Subcutaneous abdominal adipose tissue (tissue), 5 donors: ENCODE measurements around the gene MEIOSIN.
"Not testable (repeated sequence)": the region's sequence is repeated elsewhere in the genome, so short reads cannot be mapped to it uniquely, and the experiment has no call there.

Source experiments
- H3K27ac ChIP-seq: one replicate; pipeline ENCODE4 v1.7.0; 2013; ENCODE audit warnings: low read depth, mild to moderate bottlenecking, inconsistent platforms, low read length, moderate library complexity
- H3K27me3 ChIP-seq, 5 donors: one replicate each; pipeline ENCODE4 v1.7.0; 2013; ENCODE audit warnings: low read length in 5 of 5, inconsistent platforms in 1 of 5; ENCODE audit not compliant: control insufficient read depth in 5 of 5, insufficient read depth in 4 of 5
- H3K36me3 ChIP-seq, 5 donors: one replicate each; pipeline ENCODE4 v1.7.0; 2013; ENCODE audit warnings: low read length in 5 of 5; ENCODE audit not compliant: control insufficient read depth in 5 of 5, insufficient read depth in 5 of 5
- H3K4me1 ChIP-seq, 5 donors: one replicate each; pipeline ENCODE4 v1.7.0; 2013; ENCODE audit warnings: low read length in 5 of 5, mild to moderate bottlenecking in 3 of 5, moderate library complexity in 1 of 5; ENCODE audit not compliant: control insufficient read depth in 5 of 5, insufficient read depth in 5 of 5
- H3K4me3 ChIP-seq, 5 donors: one replicate each; pipeline ENCODE4 v1.7.0; 2013; ENCODE audit warnings: low read length in 5 of 5, low read depth in 1 of 5
- H3K9ac ChIP-seq, 5 donors: one replicate each; pipeline ENCODE4 v1.7.0; 2013; ENCODE audit warnings: low read length in 5 of 5, mild to moderate bottlenecking in 4 of 5, moderate library complexity in 3 of 5
- H3K9me3 ChIP-seq, 5 donors: one replicate each; pipeline ENCODE4 v1.7.0; 2013; ENCODE audit warnings: low read length in 5 of 5; ENCODE audit not compliant: control insufficient read depth in 5 of 5
- donor health status: healthy.
- donor health status: healthy.
- donor health status: healthy.
- donor health status: healthy.
- donor health status: healthy.

Gene MEIOSIN

GRCh38 chr19:45720065-45720464, 13.2 kb upstream of the MEIOSIN start:
- H3K4me3 ChIP-seq, H3K27me3 ChIP-seq, H3K36me3 ChIP-seq, H3K9ac ChIP-seq, H3K27ac ChIP-seq, H3K9me3 ChIP-seq: not testable (repeated sequence)
- H3K4me1 ChIP-seq = peaks cover 10 to 31% (median 26%) of the 10 kb centered on the region in 5 donors

- H3K9me3 ChIP-seq, H3K27me3 ChIP-seq, H3K36me3 ChIP-seq, H3K4me3 ChIP-seq, H3K9ac ChIP-seq, H3K27ac ChIP-seq: not testable (repeated sequence)
- H3K4me1 ChIP-seq = peaks cover 7 to 22% (median 16%) of the 10 kb centered on the region in 5 donors
Measured at GRCh38 chr19:45728683-45729082, 4.6 kb upstream of the MEIOSIN start.

GRCh38 chr19:45729800-45730290, 3.4 kb upstream of the MEIOSIN start:
- Histone ChIP-seq H3K9ac (peak overlapping the region; percentile 82 to 96 (median 90)), H3K9me3 (no peaks in the 10 kb centered on the region), H3K27ac (peak overlapping the region; percentile 80), H3K36me3 (no peaks in the 10 kb centered on the region), H3K27me3 (no peaks in the 10 kb centered on the region), H3K4me3 (peak overlapping the region; percentile 75 to 95 (median 88)), H3K4me1 (peaks cover 7 to 22% (median 16%) of the 10 kb centered on the region in 5 donors)

GRCh38 chr19:45730368-45731288, 2.6 kb upstream of the MEIOSIN start, which contains the start of gene FBXO46:
Gene FBXO46, minus strand, starts transcription at chr19:45730896. Its CDS starts 17,401 bp downstream, at chr19:45713495.
- H3K9me3 ChIP-seq = no peaks in the 10 kb centered on the region
- H3K27me3 ChIP-seq = no peaks in the 10 kb centered on the region
- H3K4me1 ChIP-seq = peaks cover 7 to 22% (median 16%) of the 10 kb centered on the region in 5 donors
- peak within 1 kb of the TSS; percentile 82 to 96 (median 90) for H3K9ac ChIP-seq
- peak within 1 kb of the TSS; percentile 75 to 95 (median 88) for H3K4me3 ChIP-seq
- peak within 1 kb of the TSS; percentile 80 for H3K27ac ChIP-seq
- H3K36me3 ChIP-seq = no peaks in the 10 kb centered on the region

GRCh38 chr19:45739498-45740439, 6.5 kb downstream of the MEIOSIN start:
- H3K4me3 ChIP-seq = no peak overlapping the region
- no peak overlapping the region for H3K9ac ChIP-seq

GRCh38 chr19:45742969-45743368, 9.7 kb downstream of the MEIOSIN start:
- Histone ChIP-seq H3K9ac (no peak overlapping the region), H3K9me3 (no peaks in the 10 kb centered on the region), H3K4me3 (no peak overlapping the region), H3K36me3 (no peaks in the 10 kb centered on the region), H3K4me1 (no peaks in the 10 kb centered on the region), H3K27ac (no peak overlapping the region), H3K27me3 (peaks cover 0 to 4% (median 0%) of the 10 kb centered on the region in 5 donors)

More at GRCh38 chr19:45739498-45740439, 6.5 kb downstream of the MEIOSIN start:
- Histone ChIP-seq H3K27me3 (peaks cover 0 to 1% (median 0%) of the 10 kb centered on the region in 5 donors), H3K9me3 (no peaks in the 10 kb centered on the region), H3K27ac (no peak overlapping the region), H3K4me1 (no peaks in the 10 kb centered on the region), H3K36me3 (no peaks in the 10 kb centered on the region)

- H3K4me1 ChIP-seq = no peaks in the 10 kb centered on the region
- no peak overlapping the region for H3K4me3 ChIP-seq
- no peak overlapping the region for H3K9ac ChIP-seq
- no peaks in the 10 kb centered on the region for H3K36me3 ChIP-seq
- H3K9me3 ChIP-seq = no peaks in the 10 kb centered on the region
- no peak overlapping the region for H3K27ac ChIP-seq
- H3K27me3 ChIP-seq = peaks cover 0 to 4% (median 0%) of the 10 kb centered on the region in 5 donors
Measured at GRCh38 chr19:45745606-45746005, 12.4 kb downstream of the MEIOSIN start.

- no peak overlapping the region for H3K4me3 ChIP-seq
- H3K27ac ChIP-seq = no peak overlapping the region
Measured at GRCh38 chr19:45746866-45747265, 13.6 kb downstream of the MEIOSIN start.

GRCh38 chr19:45747513-45747912, 14.3 kb downstream of the MEIOSIN start:
- no peak overlapping the region for H3K4me3 ChIP-seq
- no peak overlapping the region for H3K9ac ChIP-seq
- H3K27me3 ChIP-seq = peaks cover 0 to 4% (median 0%) of the 10 kb centered on the region in 5 donors
- no peaks in the 10 kb centered on the region for H3K9me3 ChIP-seq
- H3K36me3 ChIP-seq = no peaks in the 10 kb centered on the region
- no peak overlapping the region for H3K27ac ChIP-seq
- H3K4me1 ChIP-seq = no peaks in the 10 kb centered on the region

More at GRCh38 chr19:45746866-45747265, 13.6 kb downstream of the MEIOSIN start:
- Histone ChIP-seq H3K27me3 (peaks cover 0 to 4% (median 0%) of the 10 kb centered on the region in 5 donors), H3K9ac (no peak overlapping the region), H3K9me3 (no peaks in the 10 kb centered on the region), H3K4me1 (no peaks in the 10 kb centered on the region), H3K36me3 (no peaks in the 10 kb centered on the region)
